HG03196 (cell line): ENCODE data around the gene PRKAR1B.

Experiments used
- ATAC-seq: cut with Tn5 transposase; IDR thresholded peaks from one replicate; pipeline ENCODE4 v1.9.1; 2021; ENCODE audit not compliant: unreplicated experiment

The PRKAR1B gene

GRCh38 chr7:725223-726005 lies 1.7 kb downstream of the PRKAR1B start:
- ATAC-seq: no peak

GRCh38 chr7:724298-724697 lies 2.8 kb downstream of the PRKAR1B start:
- ATAC-seq: no peak

GRCh38 chr7:723541-723940 lies 3.5 kb downstream of the PRKAR1B start:
- ATAC-seq: no peak

GRCh38 chr7:721619-722248 lies 5.3 kb downstream of the PRKAR1B start:
- ATAC-seq: no peak

GRCh38 chr7:716636-717035 lies 10.4 kb downstream of the PRKAR1B start:
- no peak for ATAC-seq

GRCh38 chr7:716222-716621 lies 10.9 kb downstream of the PRKAR1B start:
- ATAC-seq: no peak

GRCh38 chr7:714251-714671 lies 12.8 kb downstream of the PRKAR1B start:
- no peak for ATAC-seq

- no peak for ATAC-seq
Observed at GRCh38 chr7:713488-714230, 13.4 kb downstream of the PRKAR1B start.

GRCh38 chr7:713139-713457 lies 14.0 kb downstream of the PRKAR1B start:
- no peak for ATAC-seq

GRCh38 chr7:712381-713138 lies 14.5 kb downstream of the PRKAR1B start:
- ATAC-seq: no peak

- ATAC-seq: no peak
Observed at GRCh38 chr7:711922-712380, 15.1 kb downstream of the PRKAR1B start.

- ATAC-seq: no peak
Observed at GRCh38 chr7:711093-711921, 15.8 kb downstream of the PRKAR1B start.

GRCh38 chr7:710161-710560 lies 16.9 kb downstream of the PRKAR1B start:
- ATAC-seq: no peak

GRCh38 chr7:707296-708000 lies 19.6 kb downstream of the PRKAR1B start:
- no peak for ATAC-seq

GRCh38 chr7:706721-707120 lies 20.4 kb downstream of the PRKAR1B start:
- no peak for ATAC-seq

- no peak for ATAC-seq
Observed at GRCh38 chr7:703049-703448, 24.0 kb downstream of the PRKAR1B start.

- ATAC-seq: no peak
Observed at GRCh38 chr7:701086-701671, 25.9 kb downstream of the PRKAR1B start.

- no peak for ATAC-seq
Observed at GRCh38 chr7:699476-700170, 27.5 kb downstream of the PRKAR1B start.
